Loucy (cell line): ENCODE results near the gene OXTR.

ENCODE experiments used
- H2AFZ ChIP-seq: fragments of 200-600 bp; sonication (generic); 2 replicates; pipeline ENCODE4 v1.6.0; 2016; ENCODE audit warnings: antibody characterized with exemption, mild to moderate bottlenecking, low read length, moderate library complexity
- H3F3A ChIP-seq: fragments of 200-600 bp; 2 replicates; pipeline ENCODE4 v1.6.0; 2016; ENCODE audit warnings: antibody characterized with exemption, low read depth, mild to moderate bottlenecking
- H3K27me3 ChIP-seq: fragments of 200-600 bp; sonication (generic); 2 replicates; pipeline ENCODE4 v1.6.1; 2014; ENCODE audit warnings: low read length, mild to moderate bottlenecking; ENCODE audit not compliant: insufficient read depth, poor library complexity, severe bottlenecking
- H3K36me3 ChIP-seq: fragments of 200-600 bp; sonication (generic); 2 replicates; pipeline ENCODE4 v1.6.1; 2016; ENCODE audit warnings: low read length; ENCODE audit not compliant: insufficient read depth
- H3K4me1 ChIP-seq: fragments of 200-600 bp; sonication (generic); 2 replicates; pipeline ENCODE4 v1.5.1; 2014; ENCODE audit warnings: low read length, mild to moderate bottlenecking; ENCODE audit not compliant: insufficient read depth, poor library complexity, severe bottlenecking
- H3K4me2 ChIP-seq: fragments of 200-600 bp; sonication (generic); 2 replicates; pipeline ENCODE4 v1.6.0; 2014; ENCODE audit warnings: antibody characterized with exemption, low read length, low read depth, mild to moderate bottlenecking; ENCODE audit not compliant: poor library complexity, severe bottlenecking
- H3K4me3 ChIP-seq: fragments of 200-600 bp; sonication (generic); 2 replicates; pipeline ENCODE4 v1.5.1; 2014; ENCODE audit warnings: low read length, mild to moderate bottlenecking, mixed read lengths; ENCODE audit not compliant: poor library complexity, severe bottlenecking
- H3K79me2 ChIP-seq: fragments of 200-600 bp; sonication (generic); 2 replicates; pipeline ENCODE4 v1.6.1; 2014; ENCODE audit warnings: low read length; ENCODE audit not compliant: insufficient read depth
- H3K9ac ChIP-seq: fragments of 200-600 bp; sonication (generic); 2 replicates; pipeline ENCODE4 v1.6.0; 2014; ENCODE audit warnings: mild to moderate bottlenecking, low read depth, low read length, moderate library complexity; ENCODE audit not compliant: poor library complexity, severe bottlenecking
- H3K9me2 ChIP-seq: fragments of 200-600 bp; sonication (generic); replicated peaks from 2 replicates; pipeline ENCODE4 v1.6.1; 2016; ENCODE audit warnings: low read depth, low read length, mixed read lengths
- H3K9me3 ChIP-seq: fragments of 200-600 bp; sonication (generic); 2 replicates; pipeline ENCODE4 v1.6.1; 2014; ENCODE audit warnings: mild to moderate bottlenecking, antibody characterized with exemption, low read length, low read depth; ENCODE audit not compliant: insufficient read depth
- H4K20me1 ChIP-seq: fragments of 200-600 bp; sonication (generic); 2 replicates; pipeline ENCODE4 v1.6.0; 2014; ENCODE audit warnings: antibody characterized with exemption, low read length, mild to moderate bottlenecking; ENCODE audit not compliant: insufficient read depth, poor library complexity, severe bottlenecking
- CTCF ChIP-seq: fragments of 200-600 bp; sonication (generic); conservative IDR thresholded peaks from 2 replicates; pipeline ENCODE4 v1.5.1; 2014; ENCODE audit warnings: mild to moderate bottlenecking, antibody characterized with exemption, low read length
- EZH2phosphoT487 ChIP-seq: fragments of 200-600 bp; IDR thresholded peaks from 2 replicates; pipeline ENCODE4 v1.6.1; 2018; ENCODE audit warnings: antibody characterized with exemption, mild to moderate bottlenecking, moderate library complexity, borderline replicate concordance

OXTR gene

GRCh38 chr3:8780279-8780678, 10.9 kb upstream of the OXTR start:
- H3K4me2 ChIP-seq: no peak overlapping the region
- no peaks in the 10 kb centered on the region for H3K9me2 ChIP-seq
- H3K36me3 ChIP-seq: no peaks in the 10 kb centered on the region
- H3K9ac ChIP-seq: no peak overlapping the region
- TF ChIP-seq EZH2phosphoT487: no peak
- no peak for TF ChIP-seq CTCF
- no peaks in the 10 kb centered on the region for H3F3A ChIP-seq
- no peak overlapping the region for H3K4me3 ChIP-seq
- H4K20me1 ChIP-seq: no peaks in the 10 kb centered on the region
- no peaks in the 10 kb centered on the region for H3K27me3 ChIP-seq
- no peaks in the 10 kb centered on the region for H3K9me3 ChIP-seq
- H3K79me2 ChIP-seq: no peaks in the 10 kb centered on the region
- H2AFZ ChIP-seq: no peak overlapping the region
- no peaks in the 10 kb centered on the region for H3K4me1 ChIP-seq

- H3K9me3 ChIP-seq: no peaks in the 10 kb centered on the region
- no peak overlapping the region for H3K4me2 ChIP-seq
- H3K4me3 ChIP-seq: no peak overlapping the region
- no peaks in the 10 kb centered on the region for H3K27me3 ChIP-seq
- H4K20me1 ChIP-seq: no peaks in the 10 kb centered on the region
- H3K79me2 ChIP-seq: no peaks in the 10 kb centered on the region
- no peaks in the 10 kb centered on the region for H3K4me1 ChIP-seq
- no peak overlapping the region for H3K9ac ChIP-seq
- TF ChIP-seq EZH2phosphoT487: no peak
- no peak for TF ChIP-seq CTCF
- no peaks in the 10 kb centered on the region for H3F3A ChIP-seq
- H3K9me2 ChIP-seq: no peaks in the 10 kb centered on the region
- no peak overlapping the region for H2AFZ ChIP-seq
- H3K36me3 ChIP-seq: no peaks in the 10 kb centered on the region
Measured at GRCh38 chr3:8778475-8778874, 9.1 kb upstream of the OXTR start.

- Histone ChIP-seq H3F3A (no peaks in the 10 kb centered on the region), H3K4me3 (no peak overlapping the region), H3K9ac (no peak overlapping the region), H3K9me2 (no peaks in the 10 kb centered on the region), H4K20me1 (no peaks in the 10 kb centered on the region), H3K27me3 (no peaks in the 10 kb centered on the region), H3K4me1 (no peaks in the 10 kb centered on the region), H3K36me3 (no peaks in the 10 kb centered on the region), H3K4me2 (no peak overlapping the region), H3K79me2 (no peaks in the 10 kb centered on the region), H3K9me3 (no peaks in the 10 kb centered on the region), H2AFZ (no peak overlapping the region)
- TF ChIP-seq EZH2phosphoT487: no peak
- TF ChIP-seq CTCF: no peak
Measured at GRCh38 chr3:8777978-8778267, 8.5 kb upstream of the OXTR start.
